AG04449 (cell line): ENCODE data around the gene MYL12A.

ENCODE experiments used
- CTCF ChIA-PET: fragments of 350-600 bp; formaldehyde crosslinking; extraction: SDS; loops from one replicate; lab custom pipeline; 2021; ENCODE audit warnings: antibody characterized with exemption; lab: Yijun Ruan, JAX
- POLR2A ChIA-PET: fragments of 400-600, 350-600 bp; formaldehyde crosslinking; extraction: SDS; loops from one replicate; lab custom pipeline; 2020; ENCODE audit warnings: antibody characterized with exemption, inconsistent platforms; lab: Yijun Ruan, JAX
- DNase-seq: peaks from one replicate; pipeline ENCODE4 v3.0.0-alpha.2; 2010; ENCODE audit warnings: low read depth, low spot score
- H3K4me3 ChIP-seq: 2 replicates; pipeline ENCODE4 v1.5.1; 2011; ENCODE audit warnings: low read depth, mild to moderate bottlenecking, control low read depth, low read length
- TF ChIP-seq, protein P1 (sequence below): IDR thresholded peaks from one replicate; pipeline ENCODE4 v1.5.1; 2011; ENCODE audit warnings: mild to moderate bottlenecking, moderate library complexity, low read length, control low read depth, inconsistent platforms; ENCODE audit not compliant: insufficient read depth; ENCODE audit errors: missing control alignments

MYL12A gene

DNA sequence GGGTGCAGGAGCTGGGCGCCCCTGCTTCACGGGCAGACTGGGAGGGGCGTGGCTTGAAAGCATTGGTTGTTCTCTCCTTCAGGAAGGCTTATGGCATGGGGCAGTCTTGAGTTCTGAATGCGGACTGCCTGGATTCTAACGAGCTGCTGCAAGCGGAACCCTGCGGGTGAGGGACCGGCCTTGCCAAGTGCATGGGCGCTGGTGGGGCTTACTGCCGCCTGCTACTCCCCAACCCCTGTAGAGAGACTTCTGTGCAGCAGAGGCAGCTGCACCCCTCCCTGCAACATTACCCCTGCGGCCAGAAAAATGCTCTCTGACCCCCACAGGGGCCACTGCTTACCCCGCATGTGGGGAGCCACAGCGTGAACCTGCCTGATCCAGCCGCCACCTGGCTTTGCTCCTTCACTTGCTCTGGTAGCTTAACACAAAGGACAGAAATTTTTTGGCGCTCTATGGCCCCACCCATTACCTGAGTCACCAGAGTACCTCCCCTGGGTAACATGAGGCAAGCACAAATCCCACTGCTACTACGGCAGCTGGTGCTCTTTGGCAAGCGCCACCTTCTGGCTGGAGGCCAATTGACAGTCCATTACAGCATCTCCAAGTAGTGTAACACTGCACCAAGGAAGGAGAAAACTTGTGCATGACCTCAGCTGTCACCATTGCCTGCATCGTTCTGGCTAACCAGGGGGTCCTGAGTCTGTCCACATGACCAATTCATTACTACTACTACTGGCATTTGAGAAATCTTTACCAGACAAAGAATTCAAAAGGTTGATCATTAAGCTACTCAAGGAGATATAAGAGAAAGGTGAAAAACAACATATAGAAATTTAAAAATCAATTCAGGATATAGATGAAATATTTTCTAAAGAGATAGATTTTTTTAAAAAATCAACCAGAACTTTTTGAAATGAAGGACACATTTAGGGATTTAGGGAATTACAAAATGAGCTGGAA is 49.7 kb downstream of the MYL12A start:
- no peak for DNase-seq
- TF ChIP-seq, protein P1, sequence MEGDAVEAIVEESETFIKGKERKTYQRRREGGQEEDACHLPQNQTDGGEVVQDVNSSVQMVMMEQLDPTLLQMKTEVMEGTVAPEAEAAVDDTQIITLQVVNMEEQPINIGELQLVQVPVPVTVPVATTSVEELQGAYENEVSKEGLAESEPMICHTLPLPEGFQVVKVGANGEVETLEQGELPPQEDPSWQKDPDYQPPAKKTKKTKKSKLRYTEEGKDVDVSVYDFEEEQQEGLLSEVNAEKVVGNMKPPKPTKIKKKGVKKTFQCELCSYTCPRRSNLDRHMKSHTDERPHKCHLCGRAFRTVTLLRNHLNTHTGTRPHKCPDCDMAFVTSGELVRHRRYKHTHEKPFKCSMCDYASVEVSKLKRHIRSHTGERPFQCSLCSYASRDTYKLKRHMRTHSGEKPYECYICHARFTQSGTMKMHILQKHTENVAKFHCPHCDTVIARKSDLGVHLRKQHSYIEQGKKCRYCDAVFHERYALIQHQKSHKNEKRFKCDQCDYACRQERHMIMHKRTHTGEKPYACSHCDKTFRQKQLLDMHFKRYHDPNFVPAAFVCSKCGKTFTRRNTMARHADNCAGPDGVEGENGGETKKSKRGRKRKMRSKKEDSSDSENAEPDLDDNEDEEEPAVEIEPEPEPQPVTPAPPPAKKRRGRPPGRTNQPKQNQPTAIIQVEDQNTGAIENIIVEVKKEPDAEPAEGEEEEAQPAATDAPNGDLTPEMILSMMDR = peak; percentile 52

DNA sequence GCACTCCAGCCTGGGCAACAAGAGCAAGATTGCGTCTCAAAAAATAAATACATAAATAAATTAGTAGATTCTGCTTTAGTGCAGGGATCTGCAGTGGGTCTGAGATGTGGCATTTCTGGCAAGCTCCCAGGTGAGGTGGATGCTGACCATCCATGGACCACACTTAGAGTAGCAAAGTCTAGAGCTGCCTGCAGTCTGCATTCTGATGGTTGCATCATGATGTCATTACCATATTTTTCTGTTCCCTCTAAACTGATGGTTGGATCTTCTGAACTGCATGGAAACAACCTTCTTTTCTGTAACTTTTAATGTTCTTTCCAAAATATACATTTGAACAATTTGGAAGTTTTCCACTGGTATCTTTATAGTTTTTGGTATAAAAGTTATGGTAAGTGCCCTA is 57.2 kb downstream of the MYL12A start:
- no peak for DNase-seq
- POLR2A ChIA-PET = no interaction called here
- H3K4me3 ChIP-seq = no peak overlapping the region
- CTCF ChIA-PET = no interaction called here
- TF ChIP-seq, protein P1 = no peak

More for the DNA sequence above, 49.7 kb downstream of the MYL12A start:
- peak overlapping the region; percentile 61 for H3K4me3 ChIP-seq
- ChIA-PET CTCF (interaction anchor here (0.6 to 2.1 kb wide), 15 partner anchors 9 to 572 kb away, joined by 3 to 12 read pairs (median 5); no protein-coding TSS in a partner anchor), POLR2A (interaction anchor here (0.7 to 2.0 kb wide), 2 partner anchors 166 to 306 kb away, joined by 3 to 5 read pairs; no protein-coding TSS in a partner anchor)

DNA sequence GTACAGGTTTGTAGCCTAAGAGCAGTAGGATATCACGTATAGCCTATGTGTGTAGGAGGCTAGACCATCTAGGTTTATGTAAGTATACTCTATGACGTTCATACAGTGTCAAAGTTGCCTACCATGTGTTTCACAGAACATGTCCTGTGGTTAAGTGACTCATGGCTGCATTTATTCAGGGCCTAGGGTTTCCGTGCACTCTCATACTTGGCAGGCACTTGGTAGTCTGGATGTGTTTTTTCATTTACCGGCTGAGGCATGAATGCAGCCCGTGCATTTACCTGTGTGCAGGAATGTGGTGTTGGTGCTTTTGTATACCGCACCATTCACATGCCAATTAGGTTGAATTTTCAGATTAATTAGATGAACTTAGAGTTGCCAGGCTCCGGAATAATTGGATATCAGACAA is 57.8 kb downstream of the MYL12A start:
- TF ChIP-seq, protein P1 = no peak
- H3K4me3 ChIP-seq = no peak overlapping the region
- ChIA-PET POLR2A (no interaction called here), CTCF (interaction anchor here (1.3 kb wide), 1 partner anchor 361 kb away, joined by 5 read pairs; no protein-coding TSS in a partner anchor)
- peak; percentile 89 for DNase-seq
